ENCODE results near the gene NTHL1.

DNA sequence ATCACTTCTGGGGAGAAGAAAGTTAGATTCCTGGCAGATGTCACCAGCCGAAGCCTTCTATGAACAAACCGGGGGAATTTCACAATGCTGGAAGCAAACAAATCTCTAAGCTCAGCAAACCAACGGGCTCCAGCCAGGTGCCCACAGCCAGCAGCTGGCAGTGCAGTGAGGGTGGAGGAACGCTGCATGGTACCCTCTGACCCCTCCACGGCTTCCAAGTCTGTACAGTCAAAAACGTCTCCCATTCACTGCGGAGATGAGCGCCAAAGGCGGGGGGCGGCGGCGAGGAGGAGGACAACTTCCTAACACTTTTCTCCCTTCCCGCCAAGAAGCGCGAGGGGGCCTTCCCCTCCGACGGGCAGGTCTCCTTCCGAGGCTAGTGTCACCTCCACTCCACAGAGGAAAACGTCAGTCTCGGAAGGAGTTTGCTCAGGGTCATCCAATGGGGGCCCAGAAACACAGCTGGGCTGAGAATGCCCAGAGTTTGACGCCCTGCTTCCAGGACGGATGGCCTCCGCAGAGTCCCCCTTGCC lies 38.9 kb downstream of the NTHL1 start:
- TF ChIP-seq, protein P1, sequence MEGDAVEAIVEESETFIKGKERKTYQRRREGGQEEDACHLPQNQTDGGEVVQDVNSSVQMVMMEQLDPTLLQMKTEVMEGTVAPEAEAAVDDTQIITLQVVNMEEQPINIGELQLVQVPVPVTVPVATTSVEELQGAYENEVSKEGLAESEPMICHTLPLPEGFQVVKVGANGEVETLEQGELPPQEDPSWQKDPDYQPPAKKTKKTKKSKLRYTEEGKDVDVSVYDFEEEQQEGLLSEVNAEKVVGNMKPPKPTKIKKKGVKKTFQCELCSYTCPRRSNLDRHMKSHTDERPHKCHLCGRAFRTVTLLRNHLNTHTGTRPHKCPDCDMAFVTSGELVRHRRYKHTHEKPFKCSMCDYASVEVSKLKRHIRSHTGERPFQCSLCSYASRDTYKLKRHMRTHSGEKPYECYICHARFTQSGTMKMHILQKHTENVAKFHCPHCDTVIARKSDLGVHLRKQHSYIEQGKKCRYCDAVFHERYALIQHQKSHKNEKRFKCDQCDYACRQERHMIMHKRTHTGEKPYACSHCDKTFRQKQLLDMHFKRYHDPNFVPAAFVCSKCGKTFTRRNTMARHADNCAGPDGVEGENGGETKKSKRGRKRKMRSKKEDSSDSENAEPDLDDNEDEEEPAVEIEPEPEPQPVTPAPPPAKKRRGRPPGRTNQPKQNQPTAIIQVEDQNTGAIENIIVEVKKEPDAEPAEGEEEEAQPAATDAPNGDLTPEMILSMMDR (conservative IDR thresholded peaks at IDR 0.05; ENCODE audit: low read depth, low read length), result no peak
- TF ChIP-seq POLR2A (IDR thresholded peaks at IDR 0.05; ENCODE audit: low read depth, low read length), result 0 out of 2 replicates have a peak, but pooled peaks have one; percentile 16
- TF ChIP-seq FOS (IDR thresholded peaks at IDR 0.05; ENCODE audit: low read depth, low read length), result no peak
- TF ChIP-seq, protein P2, sequence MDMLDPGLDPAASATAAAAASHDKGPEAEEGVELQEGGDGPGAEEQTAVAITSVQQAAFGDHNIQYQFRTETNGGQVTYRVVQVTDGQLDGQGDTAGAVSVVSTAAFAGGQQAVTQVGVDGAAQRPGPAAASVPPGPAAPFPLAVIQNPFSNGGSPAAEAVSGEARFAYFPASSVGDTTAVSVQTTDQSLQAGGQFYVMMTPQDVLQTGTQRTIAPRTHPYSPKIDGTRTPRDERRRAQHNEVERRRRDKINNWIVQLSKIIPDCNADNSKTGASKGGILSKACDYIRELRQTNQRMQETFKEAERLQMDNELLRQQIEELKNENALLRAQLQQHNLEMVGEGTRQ (IDR thresholded peaks at IDR 0.05; ENCODE audit: low read depth, low read length), result no peak
- TF ChIP-seq SMC3 (IDR thresholded peaks at IDR 0.05; ENCODE audit: low read depth, low read length), result no peak
- TF ChIP-seq CEBPB (IDR thresholded peaks at IDR 0.05; ENCODE audit: low read depth, low read length), result peak; percentile 78
- peak; percentile 26; the same call in 1 of the 2 replicates for TF ChIP-seq MAZ (IDR thresholded peaks at IDR 0.05; ENCODE audit: borderline replicate concordance, low read depth, low read length)
- 0 out of 2 replicates have a peak, but pooled peaks have one; percentile 33 for TF ChIP-seq MXI1 (IDR thresholded peaks at IDR 0.05; ENCODE audit: borderline replicate concordance, low read depth, low read length)
- TF ChIP-seq CHD1 (IDR thresholded peaks at IDR 0.05; ENCODE audit: low read depth, low read length), result no peak
- 0 out of 2 replicates have a peak, but pooled peaks have one; percentile 2 for TF ChIP-seq MAFK (IDR thresholded peaks at IDR 0.05; ENCODE audit: low read depth, low read length)
- no peak for TF ChIP-seq RFX5 (IDR thresholded peaks at IDR 0.05; ENCODE audit: low read depth, low read length)
- TF ChIP-seq, protein P3, sequence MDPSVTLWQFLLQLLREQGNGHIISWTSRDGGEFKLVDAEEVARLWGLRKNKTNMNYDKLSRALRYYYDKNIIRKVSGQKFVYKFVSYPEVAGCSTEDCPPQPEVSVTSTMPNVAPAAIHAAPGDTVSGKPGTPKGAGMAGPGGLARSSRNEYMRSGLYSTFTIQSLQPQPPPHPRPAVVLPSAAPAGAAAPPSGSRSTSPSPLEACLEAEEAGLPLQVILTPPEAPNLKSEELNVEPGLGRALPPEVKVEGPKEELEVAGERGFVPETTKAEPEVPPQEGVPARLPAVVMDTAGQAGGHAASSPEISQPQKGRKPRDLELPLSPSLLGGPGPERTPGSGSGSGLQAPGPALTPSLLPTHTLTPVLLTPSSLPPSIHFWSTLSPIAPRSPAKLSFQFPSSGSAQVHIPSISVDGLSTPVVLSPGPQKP (IDR thresholded peaks at IDR 0.05; ENCODE audit: borderline replicate concordance, low read depth, low read length), result no peak
